Liver (tissue), 9 donors: ENCODE data around the gene PLA1A. TPM values are rescaled to one million over a fixed set of nuclear protein-coding genes. Genes with fewer than 3 reads are reported as not detected.

Source experiments
- DNase-seq: peaks from one replicate; pipeline ENCODE4 v3.0.0-alpha.2; 2017; ENCODE audit warnings: low spot score
- H3K27ac ChIP-seq, 2 donors: one replicate each; pipeline ENCODE4 v1.7.0; 2013; ENCODE audit warnings: inconsistent platforms in 2 of 2, low read length in 2 of 2, control low read depth in 1 of 2, low read depth in 1 of 2, mild to moderate bottlenecking in 1 of 2
- H3K27me3 ChIP-seq, 4 donors: one replicate each; pipeline versions ENCODE4 v1.6.1 to v1.7.0; 2013; ENCODE audit warnings: low read length in 3 of 4, inconsistent platforms in 1 of 4, mild to moderate bottlenecking in 1 of 4, moderate library complexity in 1 of 4; ENCODE audit not compliant: control insufficient read depth in 4 of 4, insufficient read depth in 4 of 4
- H3K36me3 ChIP-seq, 4 donors: one replicate each; pipeline versions ENCODE4 v1.6.1 to v1.7.0; 2013; ENCODE audit warnings: low read length in 3 of 4, mild to moderate bottlenecking in 3 of 4, low read depth in 1 of 4, moderate library complexity in 1 of 4; ENCODE audit not compliant: control insufficient read depth in 4 of 4, insufficient read depth in 3 of 4
- H3K4me1 ChIP-seq, 4 donors: one replicate each; pipeline versions ENCODE4 v1.6.1 to v1.7.0; 2013; ENCODE audit warnings: low read length in 3 of 4, mild to moderate bottlenecking in 3 of 4, moderate library complexity in 1 of 4; ENCODE audit not compliant: control insufficient read depth in 4 of 4, insufficient read depth in 4 of 4
- H3K4me3 ChIP-seq, 3 donors: one replicate each; pipeline versions ENCODE4 v1.6.1 to v1.7.0; 2013; ENCODE audit warnings: low read length in 3 of 3, control low read depth in 1 of 3, low read depth in 1 of 3, mild to moderate bottlenecking in 1 of 3
- H3K9ac ChIP-seq, 2 donors: one replicate each; pipeline ENCODE4 v1.7.0; 2013; ENCODE audit warnings: low read length in 2 of 2, mild to moderate bottlenecking in 2 of 2, moderate library complexity in 2 of 2, control low read depth in 1 of 2, low read depth in 1 of 2
- H3K9me3 ChIP-seq, 4 donors: one replicate each; pipeline versions ENCODE4 v1.6.1 to v1.7.0; 2013; ENCODE audit warnings: low read length in 3 of 4; ENCODE audit not compliant: control insufficient read depth in 4 of 4
- ATF3 ChIP-seq: IDR thresholded peaks from 2 replicates; pipeline ENCODE4 v1.6.1; 2016; ENCODE audit warnings: antibody characterized with exemption
- CTCF ChIP-seq: fragments of 150-350 bp; IDR thresholded peaks from 2 replicates; pipeline ENCODE4 v1.5.1; 2017; ENCODE audit warnings: improper control_type of control experiment, low read depth, low read length; ENCODE audit not compliant: missing input control
- EGR1 ChIP-seq, 2 donors: IDR thresholded peaks; 2 replicates each; pipeline ENCODE4 v1.6.1; 2016 to 2018; ENCODE audit warnings: antibody characterized with exemption in 2 of 2, low read depth in 2 of 2
- FOXA1 ChIP-seq: IDR thresholded peaks from 2 replicates; pipeline ENCODE4 v1.6.1; 2016; ENCODE audit warnings: antibody characterized with exemption
- FOXA2 ChIP-seq: IDR thresholded peaks from 2 replicates; pipeline ENCODE4 v1.6.1; 2016; ENCODE audit warnings: antibody characterized with exemption
- GABPA ChIP-seq, 2 donors: IDR thresholded peaks in 1 of 2; conservative IDR thresholded peaks in 1 of 2; 2 replicates each; pipeline ENCODE4 v1.6.1; 2016; ENCODE audit warnings: antibody characterized with exemption in 2 of 2, mild to moderate bottlenecking in 1 of 2, moderate library complexity in 1 of 2
- HNF4A ChIP-seq, 2 donors: conservative IDR thresholded peaks; 2 replicates each; pipeline ENCODE4 v1.6.1; 2016; ENCODE audit warnings: antibody characterized with exemption in 2 of 2, mild to moderate bottlenecking in 2 of 2
- HNF4G ChIP-seq: IDR thresholded peaks from 2 replicates; pipeline ENCODE4 v1.6.1; 2016; ENCODE audit warnings: antibody characterized with exemption
- JUND ChIP-seq, 2 donors: IDR thresholded peaks; 2 replicates each; pipeline ENCODE4 v1.6.1; 2016; ENCODE audit warnings: antibody characterized with exemption in 2 of 2
- MAX ChIP-seq: IDR thresholded peaks from 2 replicates; pipeline ENCODE4 v1.6.1; 2016; ENCODE audit warnings: antibody characterized with exemption
- NR2F2 ChIP-seq: IDR thresholded peaks from 2 replicates; pipeline ENCODE4 v1.6.1; 2016; ENCODE audit warnings: antibody characterized with exemption
- REST ChIP-seq: IDR thresholded peaks from 2 replicates; pipeline ENCODE4 v1.6.1; 2016; ENCODE audit warnings: antibody characterized with exemption, mild to moderate bottlenecking
- RXRA ChIP-seq, 2 donors: IDR thresholded peaks; 2 replicates each; pipeline ENCODE4 v1.6.1; 2017 to 2018; ENCODE audit warnings: antibody characterized with exemption in 2 of 2, mild to moderate bottlenecking in 1 of 2
- SP1 ChIP-seq: IDR thresholded peaks from 2 replicates; pipeline ENCODE4 v1.6.1; 2018; ENCODE audit warnings: antibody characterized with exemption, mild to moderate bottlenecking
- TAF1 ChIP-seq: conservative IDR thresholded peaks from 2 replicates; pipeline ENCODE4 v1.6.1; 2016; ENCODE audit warnings: antibody characterized with exemption, mild to moderate bottlenecking
- YY1 ChIP-seq: IDR thresholded peaks from 2 replicates; pipeline ENCODE4 v1.6.1; 2016; ENCODE audit warnings: antibody characterized with exemption, mild to moderate bottlenecking
- ZBTB33 ChIP-seq: IDR thresholded peaks from 2 replicates; pipeline ENCODE4 v1.6.1; 2016; ENCODE audit warnings: antibody characterized with exemption
- WGBS: extraction: QIAGEN DNeasy Blood & Tissue Kit; methylation state at CpG from one replicate; pipeline ENCODE4 v1.1.7; 2013; 5-methylcytosine and 5-hydroxymethylcytosine counted together
- polyA plus RNA-seq, 2 donors: library from polyadenylated mRNA; stranded (reverse) in 1 of 2; unstranded in 1 of 2; fragments of 200-250 nt in 1 of 2; fragments of >200 nt in 1 of 2; fragmentation: Nextera tagmentation in 1 of 2; extraction: Ambion mirVana in 1 of 2; gene quantifications; one replicate each; pipeline versions ENCODE4 v1.2.1 to v1.2.3, GENCODE V29; 2013 to 2015
- total RNA-seq, 2 donors: library from RNA; depleted of rRNA; stranded (reverse); fragments of >200 nt; gene quantifications; one replicate each; pipeline ENCODE4 v1.2.3, GENCODE V29; 2014
- donor health status: healthy.
- donor health status: healthy.
- donor health status: healthy.
- donor health status: healthy.
- donor health status: healthy.

Gene PLA1A
- total and polyA plus RNA-seq, 4 donors: 6.0 to 63.9 (median 33.0) TPM

- Histone ChIP-seq H3K4me1 (peaks cover 0 to 1% (median 0%) of the 10 kb centered on the region in 4 donors), H3K4me3 (no peak overlapping the region), H3K27me3 (no peaks in the 10 kb centered on the region)
These were observed 41.8 kb upstream of the PLA1A start for GRCh38 chr3:119555929-119556328.

More at GRCh38 chr3:119555929-119556328, 41.8 kb upstream of the PLA1A start:
- no peak overlapping the region for H3K27ac ChIP-seq
- H3K36me3 ChIP-seq: no peaks in the 10 kb centered on the region
- no peak overlapping the region for H3K9ac ChIP-seq
- TF ChIP-seq YY1 (no peak), SP1 (no peak), ZBTB33 (no peak), HNF4A (conservative IDR thresholded peaks at IDR 0.05) (no peak), MAX (no peak), EGR1 (IDR thresholded peaks at IDR 0.05; ENCODE audit: low read depth in 2 of 2) (no peak), FOXA1 (no peak), CTCF (no peak), ATF3 (no peak), HNF4G (no peak), RXRA (IDR thresholded peaks at IDR 0.05) (no peak), JUND (IDR thresholded peaks at IDR 0.05) (no peak), FOXA2 (no peak), TAF1 (no peak), GABPA (IDR thresholded peaks at IDR 0.05 in 1 of 2, conservative IDR thresholded peaks at IDR 0.05 in 1 of 2) (no peak), NR2F2 (no peak), REST (no peak)
- WGBS: 95% methylated on average over 1 of the region's 1 CpG
- H3K9me3 ChIP-seq: no peaks in the 10 kb centered on the region
- DNase-seq: no peak
